Lower leg skin (tissue), 4 donors: ENCODE results near the gene CLTCL1. TPM values are rescaled to one million over a fixed set of nuclear protein-coding genes. Genes with fewer than 3 reads are reported as not detected.

Source experiments
- DNase-seq, 2 donors: peaks; one replicate each; pipeline ENCODE4 v3.0.0-alpha.2; 2019; ENCODE audit warnings: low spot score in 2 of 2
- H3K4me3 ChIP-seq: fragments of 200-600 bp; sonication (generic); 2 replicates; pipeline ENCODE4 v1.5.1; 2017; ENCODE audit warnings: mild to moderate bottlenecking, low read depth; ENCODE audit not compliant: poor library complexity, severe bottlenecking
- POLR2A ChIP-seq, 2 donors: fragments of 450-650 bp; IDR thresholded peaks; one replicate each; pipeline ENCODE4 v1.6.1; 2016 to 2017; ENCODE audit warnings: antibody characterized with exemption in 2 of 2, mild to moderate bottlenecking in 1 of 2, moderate library complexity in 1 of 2
- WGBS, 2 donors: methylation state at CpG; one replicate each; pipeline ENCODE4 v1.1.5; 2018; 5-methylcytosine and 5-hydroxymethylcytosine counted together
- intact Hi-C: fragments of 100-400 bp; cut with DNase I; formaldehyde crosslinking; loops from one replicate; pipeline ENCODE4 v1.15.0; 2023; ENCODE audit warnings: low total_unique reads
- total RNA-seq, 4 donors: library from RNA; depleted of rRNA; stranded (reverse); fragments of >200 nt; gene quantifications; one replicate each; pipeline ENCODE4 v1.1.0, GENCODE V29; 2016
- TF ChIP-seq, protein P1 (sequence below), 3 donors: fragments of 450-650 bp; IDR thresholded peaks; one replicate each; pipeline ENCODE4 v1.5.1; 2016; ENCODE audit warnings: antibody characterized with exemption in 3 of 3, mild to moderate bottlenecking in 3 of 3, moderate library complexity in 2 of 3

The CLTCL1 gene
- total RNA-seq, 4 donors from 2014 or later: 4.0 to 9.6 (median 7.6) TPM

DNA sequence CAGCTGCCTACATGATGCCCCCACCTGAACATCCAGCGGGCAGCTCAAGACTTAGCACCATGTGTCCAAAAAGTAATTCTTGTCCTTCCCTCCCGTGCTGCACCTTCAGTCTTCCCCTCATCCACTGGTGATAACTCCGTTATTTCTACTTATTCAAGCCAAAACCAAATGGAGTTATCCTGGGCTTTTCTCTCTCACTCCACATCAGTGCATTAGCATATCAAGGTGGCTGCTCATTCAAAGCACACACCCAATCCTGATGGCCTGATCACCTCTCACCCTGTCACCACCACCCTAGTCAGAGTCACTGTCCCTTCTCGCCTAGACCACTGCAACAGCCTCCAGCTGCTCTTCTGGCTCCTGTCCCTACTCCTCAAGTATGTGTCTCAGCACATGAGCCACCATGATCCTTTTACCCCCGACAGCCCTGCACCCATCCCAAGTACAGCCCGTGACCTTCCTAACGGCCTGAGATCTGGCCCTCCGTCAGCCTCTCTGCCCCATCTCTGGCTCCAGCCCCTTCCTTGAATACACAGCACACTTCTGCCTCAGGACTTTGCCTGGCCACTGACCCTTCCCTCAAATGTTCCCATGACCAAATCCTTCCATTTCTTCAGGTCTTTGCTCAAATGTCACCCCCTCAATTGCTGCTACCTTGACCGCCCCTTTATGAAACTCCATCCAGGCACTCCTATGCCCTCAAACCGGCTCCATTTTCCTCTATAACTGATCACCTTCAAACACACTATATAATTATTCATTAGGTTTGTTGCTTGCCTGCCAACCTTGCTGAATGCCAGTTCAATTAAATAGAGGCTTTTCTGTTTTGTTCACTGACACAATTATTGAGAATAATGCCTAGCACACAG, 93.3 kb downstream of the CLTCL1 start:
- 89 to 95% methylated on average over 10 of the region's 10 CpGs for WGBS, 2 donors
- no peak for DNase-seq
- intact Hi-C loops: no loop called here
- no peak for TF ChIP-seq POLR2A (IDR thresholded peaks at IDR 0.05)
- TF ChIP-seq, protein P1, sequence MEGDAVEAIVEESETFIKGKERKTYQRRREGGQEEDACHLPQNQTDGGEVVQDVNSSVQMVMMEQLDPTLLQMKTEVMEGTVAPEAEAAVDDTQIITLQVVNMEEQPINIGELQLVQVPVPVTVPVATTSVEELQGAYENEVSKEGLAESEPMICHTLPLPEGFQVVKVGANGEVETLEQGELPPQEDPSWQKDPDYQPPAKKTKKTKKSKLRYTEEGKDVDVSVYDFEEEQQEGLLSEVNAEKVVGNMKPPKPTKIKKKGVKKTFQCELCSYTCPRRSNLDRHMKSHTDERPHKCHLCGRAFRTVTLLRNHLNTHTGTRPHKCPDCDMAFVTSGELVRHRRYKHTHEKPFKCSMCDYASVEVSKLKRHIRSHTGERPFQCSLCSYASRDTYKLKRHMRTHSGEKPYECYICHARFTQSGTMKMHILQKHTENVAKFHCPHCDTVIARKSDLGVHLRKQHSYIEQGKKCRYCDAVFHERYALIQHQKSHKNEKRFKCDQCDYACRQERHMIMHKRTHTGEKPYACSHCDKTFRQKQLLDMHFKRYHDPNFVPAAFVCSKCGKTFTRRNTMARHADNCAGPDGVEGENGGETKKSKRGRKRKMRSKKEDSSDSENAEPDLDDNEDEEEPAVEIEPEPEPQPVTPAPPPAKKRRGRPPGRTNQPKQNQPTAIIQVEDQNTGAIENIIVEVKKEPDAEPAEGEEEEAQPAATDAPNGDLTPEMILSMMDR (IDR thresholded peaks at IDR 0.05): no peak
- no peak overlapping the region for H3K4me3 ChIP-seq

DNA sequence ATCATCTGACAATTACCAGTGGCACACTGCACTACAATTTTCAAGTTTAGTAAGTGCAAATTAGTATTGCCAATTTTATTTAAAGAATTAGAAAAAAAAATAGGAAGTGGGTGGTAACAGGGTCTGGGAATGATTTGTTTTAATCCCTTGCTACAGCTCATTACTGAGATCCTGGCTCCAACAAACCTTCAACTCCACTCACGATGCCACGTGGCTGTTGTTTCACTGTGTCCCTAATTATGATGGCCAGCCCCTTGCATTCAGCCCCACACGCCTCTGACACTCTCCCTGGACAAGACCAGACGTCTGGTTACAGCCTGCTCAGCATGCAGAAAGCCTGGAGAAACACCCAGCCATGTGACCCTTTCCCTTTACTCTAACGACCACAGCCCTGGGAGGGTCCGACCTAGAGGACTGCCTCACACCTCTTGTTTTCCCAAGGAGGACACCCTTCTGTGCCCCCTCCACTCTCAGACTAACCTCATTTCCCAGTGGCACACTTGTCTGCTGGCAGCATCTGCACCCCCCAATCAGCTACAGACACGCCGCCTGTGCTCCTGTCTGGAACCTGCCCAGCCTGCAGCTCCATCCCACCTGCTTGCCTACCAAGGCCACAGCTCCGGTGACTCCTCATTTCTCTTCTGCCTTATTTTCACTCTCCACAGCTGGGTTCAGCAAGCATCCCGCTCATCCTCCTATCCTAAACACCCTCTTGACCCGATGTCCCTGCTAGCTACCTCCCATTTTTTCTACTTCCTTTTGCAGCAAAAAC, 94.5 kb downstream of the CLTCL1 start:
- no peak overlapping the region for H3K4me3 ChIP-seq
- DNase-seq: no peak
- WGBS, 2 donors: 73 to 78% methylated on average over 11 of the region's 11 CpGs
- intact Hi-C loops: no loop called here
- TF ChIP-seq POLR2A (IDR thresholded peaks at IDR 0.05): no peak
- TF ChIP-seq, protein P1 (IDR thresholded peaks at IDR 0.05): no peak

DNA sequence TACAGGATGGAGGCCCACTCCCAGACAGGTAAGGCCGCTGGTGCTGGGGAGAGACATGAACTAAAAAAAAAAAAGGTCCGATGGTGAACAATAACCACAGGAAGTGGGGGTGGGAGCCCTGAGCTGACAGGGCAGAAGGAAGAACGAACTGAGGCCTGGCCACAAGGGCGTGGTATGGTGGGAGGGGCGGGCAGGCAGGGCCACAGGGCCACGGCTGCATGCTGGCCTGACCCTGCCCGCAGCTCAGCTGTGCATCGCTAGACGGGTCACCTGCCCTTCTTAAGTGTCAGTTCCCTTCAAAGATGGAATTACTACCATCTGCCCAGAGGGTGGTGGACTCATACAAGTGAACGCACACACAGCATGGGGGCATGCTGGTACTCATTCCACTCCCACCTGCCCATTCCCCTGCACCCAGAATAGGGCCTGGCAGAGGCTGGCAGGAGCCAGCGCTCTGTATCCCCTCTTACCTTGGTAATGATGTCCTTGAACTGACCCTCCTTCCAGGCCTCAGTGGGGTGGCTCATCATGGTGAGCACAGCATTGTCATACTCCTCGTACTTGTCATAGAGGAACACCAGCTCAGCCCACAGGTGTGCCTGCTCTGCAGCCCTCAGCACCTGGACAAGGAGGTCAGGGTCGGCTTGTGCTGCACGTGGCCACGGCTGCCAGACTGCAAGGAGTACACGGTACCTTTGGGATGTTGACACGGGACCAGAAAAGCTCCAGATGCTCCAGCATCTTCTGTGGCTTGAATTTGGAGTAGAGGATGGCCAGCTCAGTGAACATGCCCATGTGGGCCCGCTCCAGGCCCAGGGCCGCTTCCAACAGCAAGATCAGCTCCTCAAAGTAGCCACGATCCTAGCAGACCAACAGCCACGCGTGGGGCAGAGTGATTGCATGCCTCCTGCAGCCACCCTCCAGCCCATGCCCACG, 95.5 kb downstream of the CLTCL1 start:
- WGBS, 2 donors: 82 to 84% methylated on average over 22 of the region's 23 CpGs
- no peak overlapping the region for H3K4me3 ChIP-seq
- no peak for DNase-seq
- intact Hi-C loops: no loop called here
- TF ChIP-seq, protein P1 (IDR thresholded peaks at IDR 0.05): no peak
- no peak for TF ChIP-seq POLR2A (IDR thresholded peaks at IDR 0.05)

DNA sequence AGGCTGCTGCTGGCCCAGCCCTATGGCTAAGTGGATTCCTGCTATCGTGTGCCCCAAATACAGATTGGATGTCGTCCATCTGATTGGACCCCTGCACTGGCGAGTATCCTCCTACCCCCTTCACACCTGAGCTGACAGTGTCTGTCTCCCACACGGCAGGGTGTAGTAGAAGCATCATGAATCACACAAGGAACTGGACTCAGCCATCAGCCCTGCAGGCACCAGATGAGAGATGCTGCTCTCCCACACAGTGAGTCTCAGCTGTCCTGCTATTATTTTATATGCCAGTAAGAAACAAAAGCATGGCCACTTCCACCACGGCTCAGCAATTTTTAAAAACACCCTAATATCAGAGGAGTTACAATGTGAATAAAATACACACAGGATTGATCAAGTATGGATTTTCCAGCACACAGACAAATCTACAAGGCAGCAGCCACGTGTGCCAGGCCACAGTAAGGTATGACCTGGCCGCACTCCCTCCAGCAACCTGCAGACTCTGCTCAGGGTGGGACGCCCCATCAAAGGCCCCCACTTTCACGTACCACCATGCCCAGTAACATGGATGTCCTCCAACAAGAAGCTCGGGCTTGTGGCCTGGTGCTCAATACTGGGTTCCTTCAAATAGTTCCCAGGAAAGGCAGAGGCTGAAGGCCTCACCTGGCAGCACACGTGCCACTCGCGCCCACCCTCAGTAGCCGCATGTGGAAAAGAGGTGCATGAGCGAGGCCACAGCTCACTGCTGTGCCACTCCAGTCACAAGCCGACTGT, 96.6 kb downstream of the CLTCL1 start:
- WGBS, 2 donors: 93 to 95% methylated on average over 16 of the region's 16 CpGs
- no peak for TF ChIP-seq POLR2A (IDR thresholded peaks at IDR 0.05)
- TF ChIP-seq, protein P1 (IDR thresholded peaks at IDR 0.05): no peak
- no peak overlapping the region for H3K4me3 ChIP-seq
- intact Hi-C loops: no loop called here
- no peak for DNase-seq

DNA sequence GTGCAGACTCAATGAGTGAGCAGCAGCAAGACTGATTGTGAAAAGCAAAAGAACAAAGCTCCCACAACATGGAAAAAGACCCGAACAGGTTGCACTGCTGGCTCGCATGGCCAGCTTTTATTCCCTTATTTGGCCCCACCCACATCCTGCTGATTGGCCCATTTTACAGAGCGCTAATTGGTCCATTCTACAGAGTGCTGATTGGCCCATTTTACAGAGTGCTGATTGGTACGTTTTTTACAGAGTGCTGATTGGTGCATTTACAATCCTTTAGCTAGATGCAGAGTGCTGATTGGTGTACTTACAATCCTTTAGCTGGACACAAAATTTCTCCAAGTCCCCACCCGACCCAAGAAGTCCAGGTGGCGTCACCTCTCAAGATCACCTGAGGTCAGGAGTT, 97.6 kb downstream of the CLTCL1 start:
- TF ChIP-seq, protein P1 (IDR thresholded peaks at IDR 0.05): no peak
- TF ChIP-seq POLR2A (IDR thresholded peaks at IDR 0.05): no peak

More for the DNA sequence above, 97.6 kb downstream of the CLTCL1 start:
- intact Hi-C loops: no loop called here
- 94 to 97% methylated on average over 6 of the region's 6 CpGs for WGBS, 2 donors
- no peak overlapping the region for H3K4me3 ChIP-seq
- no peak for DNase-seq
